GM18519 (cell line): Measurements from ENCODE around the gene CDK5RAP2.
A peak's percentile ranks its signal among the peaks of the same experiment; 100 is the strongest.
"Not testable (repeated sequence)": the region's sequence is repeated elsewhere in the genome, so short reads cannot be mapped to it uniquely, and the experiment has no call there.

Experiments
- ATAC-seq: cut with Tn5 transposase; IDR thresholded peaks from one replicate; pipeline ENCODE4 v1.9.1; 2021; ENCODE audit warnings: mild to moderate bottlenecking, moderate library complexity; ENCODE audit not compliant: unreplicated experiment, low FRiP score

Gene CDK5RAP2

GRCh38 chr9:120522032-120522431, 57.9 kb downstream of the CDK5RAP2 start:
- no peak for ATAC-seq

- no peak for ATAC-seq
Measured at GRCh38 chr9:120521101-120521500, 58.9 kb downstream of the CDK5RAP2 start.

GRCh38 chr9:120515996-120516395, 64.0 kb downstream of the CDK5RAP2 start:
- ATAC-seq: not testable (repeated sequence)

- ATAC-seq: not testable (repeated sequence)
Measured at GRCh38 chr9:120515481-120515880, 64.5 kb downstream of the CDK5RAP2 start.

- ATAC-seq: no peak
Measured at GRCh38 chr9:120514405-120514804, 65.6 kb downstream of the CDK5RAP2 start.

- ATAC-seq: no peak
Measured at GRCh38 chr9:120513825-120514396, 66.1 kb downstream of the CDK5RAP2 start.

GRCh38 chr9:120510816-120511215, 69.2 kb downstream of the CDK5RAP2 start:
- no peak for ATAC-seq

GRCh38 chr9:120507936-120508510, 71.9 kb downstream of the CDK5RAP2 start:
- ATAC-seq: no peak

- no peak for ATAC-seq
Measured at GRCh38 chr9:120505186-120505585, 74.8 kb downstream of the CDK5RAP2 start.

GRCh38 chr9:120500733-120501132, 79.2 kb downstream of the CDK5RAP2 start:
- ATAC-seq: no peak

- ATAC-seq: not testable (repeated sequence)
Measured at GRCh38 chr9:120497865-120498264, 82.1 kb downstream of the CDK5RAP2 start.

- not testable (repeated sequence) for ATAC-seq
Measured at GRCh38 chr9:120496438-120496837, 83.5 kb downstream of the CDK5RAP2 start.

GRCh38 chr9:120490888-120491595, 88.9 kb downstream of the CDK5RAP2 start:
- peak; percentile 96 for ATAC-seq

- no peak for ATAC-seq
Measured at GRCh38 chr9:120486835-120487234, 93.1 kb downstream of the CDK5RAP2 start.

- no peak for ATAC-seq
Measured at GRCh38 chr9:120486347-120486746, 93.6 kb downstream of the CDK5RAP2 start.

- ATAC-seq: no peak
Measured at GRCh38 chr9:120485788-120486187, 94.2 kb downstream of the CDK5RAP2 start.

- ATAC-seq: no peak
Measured at GRCh38 chr9:120484162-120484561, 95.8 kb downstream of the CDK5RAP2 start.

GRCh38 chr9:120482424-120483186, 97.4 kb downstream of the CDK5RAP2 start:
- no peak for ATAC-seq

GRCh38 chr9:120481846-120482245, 98.1 kb downstream of the CDK5RAP2 start:
- no peak for ATAC-seq

- no peak for ATAC-seq
Measured at GRCh38 chr9:120481248-120481647, 98.7 kb downstream of the CDK5RAP2 start.

- ATAC-seq: no peak
Measured at GRCh38 chr9:120480707-120481106, 99.3 kb downstream of the CDK5RAP2 start.
